Mesendoderm (in vitro differentiated cells): ENCODE measurements around the gene ARHGAP9.

ENCODE experiments used
- DNase-seq: peaks from one replicate; pipeline ENCODE4 v3.0.0; 2013
- H2AK5ac ChIP-seq: 2 replicates; pipeline ENCODE4 v1.6.1; 2013; ENCODE audit warnings: low read length, inconsistent platforms
- H2BK120ac ChIP-seq: 2 replicates; pipeline ENCODE4 v1.6.1; 2013; ENCODE audit warnings: low read depth, mild to moderate bottlenecking, low read length, moderate library complexity, mixed read lengths
- H2BK15ac ChIP-seq: replicated peaks from 2 replicates; pipeline ENCODE4 v1.6.1; 2013; ENCODE audit warnings: low read depth, mild to moderate bottlenecking, moderate library complexity
- H2BK5ac ChIP-seq: 2 replicates; pipeline ENCODE4 v1.6.1; 2013; ENCODE audit warnings: low read length, inconsistent platforms
- H3K18ac ChIP-seq: 2 replicates; pipeline ENCODE4 v1.6.1; 2013; ENCODE audit warnings: mild to moderate bottlenecking, low read length, mixed read lengths
- H3K23ac ChIP-seq: one replicate; pipeline ENCODE4 v1.6.1; 2013; ENCODE audit warnings: low read length
- H3K27ac ChIP-seq: 2 replicates; pipeline ENCODE4 v1.5.1; 2013; ENCODE audit warnings: low read depth, mild to moderate bottlenecking, inconsistent platforms, low read length, moderate library complexity
- H3K27me3 ChIP-seq: 2 replicates; pipeline ENCODE4 v1.6.1; 2013; ENCODE audit warnings: low read length, control low read depth, mild to moderate bottlenecking, inconsistent platforms; ENCODE audit not compliant: insufficient read depth, poor library complexity
- H3K36me3 ChIP-seq: 2 replicates; pipeline ENCODE4 v1.6.1; 2013; ENCODE audit warnings: low read length, inconsistent platforms; ENCODE audit not compliant: control insufficient read depth, insufficient read depth
- H3K4ac ChIP-seq: one replicate; pipeline ENCODE4 v1.6.1; 2013; ENCODE audit warnings: low read depth, mild to moderate bottlenecking, low read length, moderate library complexity
- H3K4me1 ChIP-seq: 2 replicates; pipeline ENCODE4 v1.6.1; 2013; ENCODE audit warnings: low read depth, low read length, inconsistent platforms; ENCODE audit not compliant: control insufficient read depth
- H3K4me2 ChIP-seq: 2 replicates; pipeline ENCODE4 v1.6.1; 2013; ENCODE audit warnings: low read length
- H3K4me3 ChIP-seq: 2 replicates; pipeline ENCODE4 v1.5.1; 2013; ENCODE audit warnings: mild to moderate bottlenecking, low read length
- H3K56ac ChIP-seq: one replicate; pipeline ENCODE4 v1.6.1; 2013; ENCODE audit warnings: low read length
- H3K79me1 ChIP-seq: 2 replicates; pipeline ENCODE4 v1.6.1; 2013; ENCODE audit warnings: low read length, inconsistent platforms
- H3K79me2 ChIP-seq: 2 replicates; pipeline ENCODE4 v1.6.1; 2013; ENCODE audit warnings: mild to moderate bottlenecking, low read length; ENCODE audit not compliant: control insufficient read depth, insufficient read depth
- H3K9ac ChIP-seq: 2 replicates; pipeline ENCODE4 v1.6.1; 2013; ENCODE audit warnings: low read length, inconsistent platforms
- H4K5ac ChIP-seq: one replicate; pipeline ENCODE4 v1.6.1; 2013; ENCODE audit warnings: low read length
- H4K8ac ChIP-seq: one replicate; pipeline ENCODE4 v1.6.1; 2013; ENCODE audit warnings: low read depth, mild to moderate bottlenecking, control low read depth, low read length, moderate library complexity
- WGBS: extraction: QIAGEN DNeasy Blood & Tissue Kit; methylation state at CpG from one replicate; pipeline ENCODE4 v1.1.7; 2013; ENCODE audit warnings: low lambda C conversion rate, missing lambda C conversion rate; ENCODE audit not compliant: insufficient coverage; ENCODE audit errors: extremely low coverage; 5-methylcytosine and 5-hydroxymethylcytosine counted together

Gene ARHGAP9

GRCh38 chr12:57470970-57471656 is 8.6 kb downstream of the ARHGAP9 start:
- Histone ChIP-seq H2BK15ac (no peak overlapping the region), H2AK5ac (no peak overlapping the region), H3K27ac (no peak overlapping the region), H3K56ac (no peak overlapping the region), H3K79me2 (no peaks in the 10 kb centered on the region), H3K79me1 (no peaks in the 10 kb centered on the region), H4K8ac (no peak overlapping the region), H3K4me2 (no peak overlapping the region), H3K4me3 (no peak overlapping the region), H4K5ac (no peak overlapping the region), H3K4ac (no peak overlapping the region), H3K27me3 (peaks cover 25% of the 10 kb centered on the region), H3K9ac (no peak overlapping the region), H3K36me3 (no peaks in the 10 kb centered on the region), H3K4me1 (no peaks in the 10 kb centered on the region), H3K23ac (no peak overlapping the region), H2BK5ac (no peak overlapping the region), H3K18ac (no peak overlapping the region), H2BK120ac (no peak overlapping the region)
- no peak for DNase-seq
- no CpG with 5 or more reads among the region's 4 CpGs for WGBS

GRCh38 chr12:57470286-57470969 is 9.2 kb downstream of the ARHGAP9 start:
- no peak overlapping the region for H2BK120ac ChIP-seq
- WGBS = no CpG with 5 or more reads among the region's 14 CpGs
- H4K8ac ChIP-seq = no peak overlapping the region
- no peak overlapping the region for H4K5ac ChIP-seq
- H3K4ac ChIP-seq = no peak overlapping the region
- H3K79me2 ChIP-seq = no peaks in the 10 kb centered on the region
- H2AK5ac ChIP-seq = no peak overlapping the region
- no peak overlapping the region for H3K4me3 ChIP-seq
- H3K23ac ChIP-seq = no peak overlapping the region
- H3K27me3 ChIP-seq = peaks cover 20% of the 10 kb centered on the region
- no peak overlapping the region for H2BK5ac ChIP-seq
- no peak overlapping the region for H3K4me2 ChIP-seq
- no peak overlapping the region for H3K56ac ChIP-seq
- no peak overlapping the region for H3K18ac ChIP-seq
- H3K27ac ChIP-seq = no peak overlapping the region
- DNase-seq = no peak
- no peaks in the 10 kb centered on the region for H3K36me3 ChIP-seq
- H2BK15ac ChIP-seq = no peak overlapping the region
- H3K9ac ChIP-seq = no peak overlapping the region
- H3K4me1 ChIP-seq = no peaks in the 10 kb centered on the region
- no peaks in the 10 kb centered on the region for H3K79me1 ChIP-seq

GRCh38 chr12:57469296-57470164 is 10.1 kb downstream of the ARHGAP9 start:
- Histone ChIP-seq H3K4me2 (no peak overlapping the region), H2AK5ac (no peak overlapping the region), H3K4ac (no peak overlapping the region), H3K27ac (no peak overlapping the region), H3K23ac (no peak overlapping the region), H3K4me3 (no peak overlapping the region), H3K9ac (no peak overlapping the region), H2BK5ac (no peak overlapping the region), H3K36me3 (no peaks in the 10 kb centered on the region), H4K5ac (no peak overlapping the region), H4K8ac (no peak overlapping the region), H3K18ac (no peak overlapping the region), H3K79me2 (no peaks in the 10 kb centered on the region), H3K56ac (no peak overlapping the region), H2BK15ac (no peak overlapping the region), H2BK120ac (no peak overlapping the region), H3K79me1 (no peaks in the 10 kb centered on the region), H3K4me1 (no peaks in the 10 kb centered on the region), H3K27me3 (peaks cover 12% of the 10 kb centered on the region)
- no CpG with 5 or more reads among the region's 10 CpGs for WGBS
- DNase-seq = no peak

GRCh38 chr12:57467915-57468314 is 11.8 kb downstream of the ARHGAP9 start:
- H2BK5ac ChIP-seq = no peak overlapping the region
- no peak for DNase-seq
- H3K56ac ChIP-seq = no peak overlapping the region
- no peaks in the 10 kb centered on the region for H3K4me1 ChIP-seq
- H3K27me3 ChIP-seq = no peaks in the 10 kb centered on the region
- H2BK120ac ChIP-seq = no peak overlapping the region
- no peak overlapping the region for H3K9ac ChIP-seq
- H2BK15ac ChIP-seq = no peak overlapping the region
- WGBS = no CpG with 5 or more reads among the region's 11 CpGs
- H3K18ac ChIP-seq = no peak overlapping the region
- no peak overlapping the region for H3K27ac ChIP-seq
- no peaks in the 10 kb centered on the region for H3K79me2 ChIP-seq
- no peak overlapping the region for H3K23ac ChIP-seq
- no peak overlapping the region for H2AK5ac ChIP-seq
- H3K4me3 ChIP-seq = no peak overlapping the region
- no peaks in the 10 kb centered on the region for H3K79me1 ChIP-seq
- no peaks in the 10 kb centered on the region for H3K36me3 ChIP-seq
- no peak overlapping the region for H3K4me2 ChIP-seq
- no peak overlapping the region for H4K8ac ChIP-seq
- no peak overlapping the region for H3K4ac ChIP-seq
- no peak overlapping the region for H4K5ac ChIP-seq

GRCh38 chr12:57467212-57467874 is 12.3 kb downstream of the ARHGAP9 start:
- H3K4me3 ChIP-seq = no peak overlapping the region
- no peak overlapping the region for H2AK5ac ChIP-seq
- H2BK5ac ChIP-seq = no peak overlapping the region
- no peak overlapping the region for H3K27ac ChIP-seq
- no peak overlapping the region for H4K8ac ChIP-seq
- H3K23ac ChIP-seq = no peak overlapping the region
- no peak overlapping the region for H2BK15ac ChIP-seq
- no peak overlapping the region for H4K5ac ChIP-seq
- H3K4me1 ChIP-seq = no peaks in the 10 kb centered on the region
- WGBS = no CpG with 5 or more reads among the region's 12 CpGs
- no peak overlapping the region for H3K9ac ChIP-seq
- H3K56ac ChIP-seq = no peak overlapping the region
- H3K79me2 ChIP-seq = no peaks in the 10 kb centered on the region
- H3K18ac ChIP-seq = no peak overlapping the region
- DNase-seq = no peak
- no peak overlapping the region for H3K4me2 ChIP-seq
- no peak overlapping the region for H2BK120ac ChIP-seq
- no peaks in the 10 kb centered on the region for H3K79me1 ChIP-seq
- H3K36me3 ChIP-seq = no peaks in the 10 kb centered on the region
- no peak overlapping the region for H3K4ac ChIP-seq
- no peaks in the 10 kb centered on the region for H3K27me3 ChIP-seq
